ENCODE results near the gene ADD1. TPM values are rescaled to one million over a fixed set of nuclear protein-coding genes. Genes with fewer than 3 reads are reported as not detected.
A peak's percentile ranks its signal among the peaks of the same experiment; 100 is the strongest.

ADD1 gene
- total and polyA plus RNA-seq, 8 donors = 262 to 331 (median 304) TPM

DNA sequence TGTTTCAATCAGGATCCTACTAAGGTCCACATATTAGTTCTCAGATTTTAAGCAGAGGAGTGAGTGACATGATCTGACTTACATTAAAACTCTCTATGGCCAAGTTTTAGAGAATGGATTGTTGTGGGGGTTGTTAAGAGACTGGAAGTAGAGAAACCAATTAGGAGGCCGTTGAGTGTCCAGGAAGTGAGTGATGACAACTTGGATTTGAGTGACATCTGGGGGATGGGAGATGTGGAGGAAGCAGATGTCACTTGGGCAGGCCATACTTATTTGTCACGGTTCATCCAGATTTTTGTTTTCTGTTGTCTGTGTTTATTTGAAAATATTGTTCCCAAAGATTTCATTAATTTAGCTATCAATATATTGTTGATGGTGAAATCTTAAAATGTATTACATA is 28.3 kb downstream of the ADD1 start:
- Histone ChIP-seq H3K4me3 (no peak overlapping the region), H3K27me3 (no peaks in the 10 kb centered on the region), H3K36me3 (peaks cover 0 to 15% of the 10 kb centered on the region in 2 donors), H3K4me1 (peaks cover 26 to 77% of the 10 kb centered on the region in 2 donors), H3K27ac (peak overlapping the region in 1 of 2 donors; percentile 56), H3K9me3 (no peaks in the 10 kb centered on the region)
- TF ChIP-seq, protein P1, sequence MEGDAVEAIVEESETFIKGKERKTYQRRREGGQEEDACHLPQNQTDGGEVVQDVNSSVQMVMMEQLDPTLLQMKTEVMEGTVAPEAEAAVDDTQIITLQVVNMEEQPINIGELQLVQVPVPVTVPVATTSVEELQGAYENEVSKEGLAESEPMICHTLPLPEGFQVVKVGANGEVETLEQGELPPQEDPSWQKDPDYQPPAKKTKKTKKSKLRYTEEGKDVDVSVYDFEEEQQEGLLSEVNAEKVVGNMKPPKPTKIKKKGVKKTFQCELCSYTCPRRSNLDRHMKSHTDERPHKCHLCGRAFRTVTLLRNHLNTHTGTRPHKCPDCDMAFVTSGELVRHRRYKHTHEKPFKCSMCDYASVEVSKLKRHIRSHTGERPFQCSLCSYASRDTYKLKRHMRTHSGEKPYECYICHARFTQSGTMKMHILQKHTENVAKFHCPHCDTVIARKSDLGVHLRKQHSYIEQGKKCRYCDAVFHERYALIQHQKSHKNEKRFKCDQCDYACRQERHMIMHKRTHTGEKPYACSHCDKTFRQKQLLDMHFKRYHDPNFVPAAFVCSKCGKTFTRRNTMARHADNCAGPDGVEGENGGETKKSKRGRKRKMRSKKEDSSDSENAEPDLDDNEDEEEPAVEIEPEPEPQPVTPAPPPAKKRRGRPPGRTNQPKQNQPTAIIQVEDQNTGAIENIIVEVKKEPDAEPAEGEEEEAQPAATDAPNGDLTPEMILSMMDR (IDR thresholded peaks at IDR 0.05) = no peak
- intact Hi-C loops (cut with DNase I) = no loop called here
- ATAC-seq (no peak), DNase-seq (no peak)

DNA sequence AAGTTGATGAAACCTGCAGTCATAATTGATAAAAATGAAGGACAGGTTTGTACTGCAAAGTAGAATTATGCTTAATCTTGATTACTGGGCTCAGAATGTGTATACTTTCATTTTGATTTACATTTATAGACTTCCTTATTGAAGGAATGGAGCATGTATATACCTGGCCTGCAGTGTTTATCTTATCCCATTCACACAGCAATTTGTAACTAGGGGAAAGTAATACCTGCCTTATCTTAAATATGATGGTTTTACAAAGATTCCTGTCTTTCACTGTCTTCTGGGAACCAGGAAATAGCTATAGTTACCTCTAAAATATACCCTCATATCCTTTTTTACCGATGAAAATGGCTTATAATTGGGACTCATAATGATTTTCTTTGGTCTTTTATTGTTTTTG is 29.7 kb downstream of the ADD1 start:
- TF ChIP-seq, protein P1 (IDR thresholded peaks at IDR 0.05) = no peak
- intact Hi-C loops (cut with DNase I) = no loop called here
- H3K27me3 ChIP-seq = no peaks in the 10 kb centered on the region
- ATAC-seq (no peak), DNase-seq (no peak)
- peaks cover 16 to 68% of the 10 kb centered on the region in 2 donors for H3K4me1 ChIP-seq
- H3K36me3 ChIP-seq = peaks cover 0 to 18% of the 10 kb centered on the region in 2 donors
- H3K4me3 ChIP-seq = no peak overlapping the region
- peak overlapping the region in 1 of 2 donors; percentile 25 for H3K27ac ChIP-seq
- no peaks in the 10 kb centered on the region for H3K9me3 ChIP-seq

DNA sequence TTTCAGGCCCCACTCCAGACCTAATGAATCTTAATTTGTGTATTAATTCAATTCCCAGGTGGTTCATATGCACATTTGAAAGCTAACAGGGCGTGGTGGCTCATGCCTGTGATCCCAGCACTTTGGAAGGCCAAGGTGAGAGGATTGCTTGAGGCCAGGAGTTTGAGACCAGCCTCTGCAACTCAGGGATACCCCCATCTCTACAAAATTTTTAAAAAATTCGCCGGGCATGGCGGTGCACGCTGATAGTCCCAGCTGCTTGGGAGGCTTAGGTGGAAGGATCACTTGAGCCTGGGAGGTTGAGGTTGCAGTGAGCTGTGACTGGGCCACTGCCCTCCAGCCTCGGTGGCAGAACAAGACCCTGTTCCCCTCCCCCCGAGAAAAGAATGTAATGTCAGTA is 31.2 kb downstream of the ADD1 start:
- Histone ChIP-seq H3K9me3 (no peaks in the 10 kb centered on the region), H3K36me3 (peaks cover 0 to 32% of the 10 kb centered on the region in 2 donors), H3K27me3 (no peaks in the 10 kb centered on the region), H3K4me1 (peaks cover 14 to 53% of the 10 kb centered on the region in 2 donors), H3K27ac (peak overlapping the region in 1 of 2 donors; percentile 2), H3K4me3 (no peak overlapping the region)
- DNase-seq = no peak
- intact Hi-C loops (cut with DNase I) = no loop called here
- TF ChIP-seq, protein P1 (IDR thresholded peaks at IDR 0.05) = no peak
- no peak for ATAC-seq

DNA sequence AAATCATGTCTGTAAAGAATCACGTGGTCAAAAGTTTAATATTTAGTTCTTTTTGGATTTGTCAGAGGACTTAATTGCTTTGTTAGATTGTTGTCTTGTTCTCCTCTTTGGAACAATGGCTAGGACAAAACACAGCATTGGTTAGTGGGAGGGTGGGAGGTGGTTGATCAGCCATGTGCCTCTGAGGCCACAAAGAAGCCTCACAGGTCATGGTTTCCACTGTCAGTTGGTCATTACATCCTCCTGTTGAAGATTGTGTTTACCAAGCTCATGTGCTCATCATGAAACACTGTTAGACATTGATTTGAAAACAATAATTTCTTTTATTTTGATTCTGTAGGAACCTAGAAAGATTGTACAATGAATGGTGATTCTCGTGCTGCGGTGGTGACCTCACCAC is 31.9 kb downstream of the ADD1 start:
- Histone ChIP-seq H3K4me3 (no peak overlapping the region), H3K27me3 (no peaks in the 10 kb centered on the region), H3K27ac (no peak overlapping the region), H3K36me3 (peaks cover 0 to 38% of the 10 kb centered on the region in 2 donors), H3K9me3 (no peaks in the 10 kb centered on the region), H3K4me1 (peaks cover 8 to 46% of the 10 kb centered on the region in 2 donors)
- no peak for ATAC-seq
- intact Hi-C loops (cut with DNase I) = no loop called here
- TF ChIP-seq, protein P1 (IDR thresholded peaks at IDR 0.05) = no peak
- DNase-seq = no peak

DNA sequence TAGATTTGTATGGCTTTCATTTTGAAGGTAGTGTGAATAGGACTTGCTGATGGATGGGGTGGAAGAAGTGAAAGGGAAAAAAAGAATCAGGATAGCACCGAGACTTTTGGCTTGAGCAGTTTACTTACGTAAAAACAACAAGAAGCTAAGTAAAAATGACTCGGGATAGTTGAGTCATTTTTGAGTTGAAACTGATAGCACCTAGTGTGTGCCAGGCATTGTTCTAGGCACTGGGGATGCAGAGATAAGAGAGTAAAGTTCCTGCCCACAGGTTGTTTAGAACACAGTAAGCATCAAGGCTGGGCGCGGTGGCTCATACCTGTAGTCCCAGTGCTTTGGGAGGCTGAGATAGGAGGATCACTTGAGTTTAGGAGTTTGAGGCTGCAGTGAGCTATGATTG is 34.7 kb downstream of the ADD1 start:
- intact Hi-C loops (cut with DNase I) = no loop called here
- peak overlapping the region in 1 of 2 donors; percentile 50 for H3K27ac ChIP-seq
- no peak for ATAC-seq

More for the DNA sequence above, 34.7 kb downstream of the ADD1 start:
- Histone ChIP-seq H3K4me1 (peaks cover 7 to 18% of the 10 kb centered on the region in 2 donors), H3K4me3 (no peak overlapping the region), H3K27me3 (no peaks in the 10 kb centered on the region), H3K9me3 (no peaks in the 10 kb centered on the region), H3K36me3 (peaks cover 0 to 62% of the 10 kb centered on the region in 2 donors)
- no peak for DNase-seq
- TF ChIP-seq, protein P1 (IDR thresholded peaks at IDR 0.05) = no peak
